Astrocyte (in vitro differentiated cells and primary cell): ENCODE data around the gene WDR20.

ENCODE experiments used
- CTCF ChIP-seq: IDR thresholded peaks from 2 replicates; pipeline ENCODE4 v1.5.1; 2011; ENCODE audit warnings: low read depth, mild to moderate bottlenecking, inconsistent platforms, low read length, moderate library complexity; ENCODE audit not compliant: insufficient read depth
- EZH2 ChIP-seq: IDR thresholded peaks from 2 replicates; pipeline ENCODE4 v1.6.1; 2012; ENCODE audit warnings: mild to moderate bottlenecking, low read length, inconsistent platforms; ENCODE audit not compliant: insufficient read depth

GRCh38 chr14:102238131-102238530 is 98.4 kb downstream of the WDR20 start:
- no peak for TF ChIP-seq CTCF
- no peak for TF ChIP-seq EZH2
